Trophoblast cell (in vitro differentiated cells and primary cell): Measurements from ENCODE around the gene KCNJ6.
"Not testable (repeated sequence)": the region's sequence is repeated elsewhere in the genome, so short reads cannot be mapped to it uniquely, and the experiment has no call there.

Source experiments
- DNase-seq, 2 donors: peaks; one replicate each; pipeline ENCODE4 v3.0.0-alpha.2; 2016
- H2AFZ ChIP-seq: 2 replicates; pipeline ENCODE4 v1.6.1; 2013; ENCODE audit warnings: low read length, moderate library complexity, mild to moderate bottlenecking; ENCODE audit not compliant: insufficient read depth, poor library complexity
- H2AK5ac ChIP-seq: 2 replicates; pipeline ENCODE4 v1.6.1; 2013; ENCODE audit warnings: mild to moderate bottlenecking, low read length
- H2BK120ac ChIP-seq: 2 replicates; pipeline ENCODE4 v1.6.1; 2013; ENCODE audit warnings: low read length, mild to moderate bottlenecking, moderate library complexity; ENCODE audit not compliant: insufficient read depth, poor library complexity
- H2BK12ac ChIP-seq: 2 replicates; pipeline ENCODE4 v1.6.1; 2013; ENCODE audit warnings: mild to moderate bottlenecking, low read length, moderate library complexity
- H2BK5ac ChIP-seq: 2 replicates; pipeline ENCODE4 v1.6.1; 2013; ENCODE audit warnings: low read length, low read depth, moderate library complexity, mild to moderate bottlenecking; ENCODE audit not compliant: poor library complexity
- H3K14ac ChIP-seq: 2 replicates; pipeline ENCODE4 v1.6.1; 2013; ENCODE audit warnings: mild to moderate bottlenecking, low read length
- H3K18ac ChIP-seq: 2 replicates; pipeline ENCODE4 v1.6.1; 2013; ENCODE audit warnings: mild to moderate bottlenecking, low read length
- H3K23ac ChIP-seq: 2 replicates; pipeline ENCODE4 v1.6.1; 2013; ENCODE audit warnings: low read length
- H3K27ac ChIP-seq: 2 replicates; pipeline ENCODE4 v1.5.1; 2013; ENCODE audit warnings: low read depth, mild to moderate bottlenecking, inconsistent platforms, low read length, moderate library complexity
- H3K27me3 ChIP-seq: 2 replicates; pipeline ENCODE4 v1.6.1; 2013; ENCODE audit warnings: inconsistent platforms, mild to moderate bottlenecking, low read length, moderate library complexity; ENCODE audit not compliant: insufficient read depth
- H3K36me3 ChIP-seq, 2 experiments: 1 replicate in 1 of 2; 2 replicates in 1 of 2; pipeline ENCODE4 v1.6.1; 2013; ENCODE audit warnings: low read length in 2 of 2, mild to moderate bottlenecking in 2 of 2, moderate library complexity in 1 of 2; ENCODE audit not compliant: insufficient read depth in 2 of 2, control insufficient read depth in 1 of 2
- H3K4ac ChIP-seq: 2 replicates; pipeline ENCODE4 v1.6.1; 2013; ENCODE audit warnings: low read depth, mild to moderate bottlenecking, low read length, moderate library complexity
- H3K4me1 ChIP-seq, 2 experiments: 1 replicate in 1 of 2; 2 replicates in 1 of 2; pipeline ENCODE4 v1.6.1; 2013; ENCODE audit warnings: low read length in 2 of 2, mild to moderate bottlenecking in 2 of 2, moderate library complexity in 1 of 2; ENCODE audit not compliant: insufficient read depth in 2 of 2, control insufficient read depth in 1 of 2
- H3K4me2 ChIP-seq: 2 replicates; pipeline ENCODE4 v1.6.1; 2013; ENCODE audit warnings: inconsistent platforms, mild to moderate bottlenecking, low read length, moderate library complexity
- H3K4me3 ChIP-seq: 2 replicates; pipeline ENCODE4 v1.5.1; 2013; ENCODE audit warnings: mild to moderate bottlenecking, low read depth, low read length, inconsistent platforms
- H3K79me1 ChIP-seq: one replicate; pipeline ENCODE4 v1.6.1; 2013; ENCODE audit warnings: low read length
- H3K79me2 ChIP-seq: 2 replicates; pipeline ENCODE4 v1.6.1; 2013; ENCODE audit warnings: low read length, mild to moderate bottlenecking; ENCODE audit not compliant: control insufficient read depth, insufficient read depth, poor library complexity
- H3K9ac ChIP-seq: 2 replicates; pipeline ENCODE4 v1.6.1; 2013; ENCODE audit warnings: mild to moderate bottlenecking, low read length
- H3K9me3 ChIP-seq: 2 replicates; pipeline ENCODE4 v1.6.1; 2013; ENCODE audit warnings: low read depth, mild to moderate bottlenecking, control low read depth, inconsistent platforms, low read length; ENCODE audit not compliant: insufficient read depth
- H4K12ac ChIP-seq: 2 replicates; pipeline ENCODE4 v1.6.1; 2013; ENCODE audit warnings: low read depth, mild to moderate bottlenecking, low read length, moderate library complexity
- H4K8ac ChIP-seq: 2 replicates; pipeline ENCODE4 v1.6.1; 2013; ENCODE audit warnings: low read depth, mild to moderate bottlenecking, low read length, moderate library complexity
- H4K91ac ChIP-seq: one replicate; pipeline ENCODE4 v1.6.1; 2013; ENCODE audit warnings: low read depth, mild to moderate bottlenecking, low read length, moderate library complexity
- WGBS: extraction: QIAGEN DNeasy Blood & Tissue Kit; methylation state at CpG from one replicate; pipeline ENCODE4 v1.1.7; 2013; ENCODE audit warnings: missing lambda C conversion rate; ENCODE audit not compliant: insufficient read length, insufficient coverage; ENCODE audit errors: extremely low coverage; 5-methylcytosine and 5-hydroxymethylcytosine counted together

KCNJ6 gene

DNA sequence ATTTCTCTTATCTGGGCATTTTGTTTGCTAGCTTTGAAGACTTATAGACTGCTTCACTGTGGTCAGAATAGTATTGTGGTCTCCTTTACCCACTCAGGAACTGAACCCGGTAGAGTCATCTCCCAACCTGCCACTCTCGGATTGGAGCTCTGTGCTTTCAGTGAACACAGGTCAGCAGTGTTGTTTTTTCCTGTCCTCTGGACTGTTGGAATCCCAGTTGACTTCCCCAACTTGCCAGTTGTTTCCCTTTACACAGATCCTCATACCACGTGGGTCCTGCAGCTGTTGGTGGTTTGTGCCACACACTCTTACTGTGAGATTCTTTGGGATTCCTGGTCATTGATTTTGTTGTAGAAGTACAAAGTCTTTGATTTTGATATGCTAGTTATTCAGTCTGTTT, 335.6 kb downstream of the KCNJ6 start:
- Histone ChIP-seq H3K4me3 (no peak overlapping the region), H3K18ac (no peak overlapping the region)

DNA sequence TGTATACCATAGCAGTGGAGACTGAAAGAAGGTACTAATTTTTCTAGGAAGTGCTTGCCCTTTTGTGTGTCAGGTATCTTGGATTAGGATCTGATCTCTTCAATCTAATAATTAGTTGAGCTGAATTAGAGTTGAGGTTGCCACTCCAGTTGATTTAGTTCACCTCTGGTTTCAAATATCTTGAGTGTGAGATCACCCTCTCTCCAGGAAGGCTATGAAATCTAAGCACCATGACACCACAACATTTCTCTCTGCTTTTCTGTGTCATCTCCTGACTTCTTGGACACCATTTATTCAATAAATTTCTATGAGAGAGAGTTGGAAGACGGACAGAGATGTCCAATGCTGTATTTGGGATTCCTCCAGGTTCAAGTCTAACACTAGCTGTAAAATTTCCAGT, 336.9 kb downstream of the KCNJ6 start:
- H3K18ac ChIP-seq, result no peak overlapping the region
- H3K4me2 ChIP-seq, result no peak overlapping the region
- no peaks in the 10 kb centered on the region for H3K4me1 ChIP-seq
- H2BK120ac ChIP-seq, result no peak overlapping the region
- no peaks in the 10 kb centered on the region for H3K27me3 ChIP-seq
- H3K9ac ChIP-seq, result no peak overlapping the region
- H4K8ac ChIP-seq, result no peak overlapping the region
- no peak overlapping the region for H3K14ac ChIP-seq
- H3K79me2 ChIP-seq, result no peaks in the 10 kb centered on the region
- no CpG with 5 or more reads among the region's 1 CpG for WGBS
- H3K23ac ChIP-seq, result no peak overlapping the region
- H3K9me3 ChIP-seq, result peaks cover 3% of the 10 kb centered on the region
- H3K4me3 ChIP-seq, result no peak overlapping the region
- no peak overlapping the region for H3K4ac ChIP-seq
- no peak for DNase-seq
- no peak overlapping the region for H2BK5ac ChIP-seq
- H2AFZ ChIP-seq, result no peak overlapping the region
- H4K91ac ChIP-seq, result no peak overlapping the region
- H3K36me3 ChIP-seq, result no peaks in the 10 kb centered on the region
- H4K12ac ChIP-seq, result no peak overlapping the region
- H2BK12ac ChIP-seq, result no peak overlapping the region
- no peak overlapping the region for H3K27ac ChIP-seq
- H3K79me1 ChIP-seq, result no peaks in the 10 kb centered on the region
- H2AK5ac ChIP-seq, result no peak overlapping the region

More for the DNA sequence above, 335.6 kb downstream of the KCNJ6 start:
- H2AK5ac ChIP-seq, result no peak overlapping the region
- H3K27me3 ChIP-seq, result no peaks in the 10 kb centered on the region
- H2BK120ac ChIP-seq, result no peak overlapping the region
- no peak overlapping the region for H3K14ac ChIP-seq
- no peak overlapping the region for H4K91ac ChIP-seq
- H3K4me1 ChIP-seq, result no peaks in the 10 kb centered on the region
- no peak overlapping the region for H3K4me2 ChIP-seq
- no peak for DNase-seq
- no peaks in the 10 kb centered on the region for H3K36me3 ChIP-seq
- no peak overlapping the region for H3K9ac ChIP-seq
- H2BK5ac ChIP-seq, result no peak overlapping the region
- H3K79me2 ChIP-seq, result no peaks in the 10 kb centered on the region
- H4K8ac ChIP-seq, result no peak overlapping the region
- no peak overlapping the region for H4K12ac ChIP-seq
- no peak overlapping the region for H2AFZ ChIP-seq
- H2BK12ac ChIP-seq, result no peak overlapping the region
- H3K27ac ChIP-seq, result no peak overlapping the region
- WGBS, result no CpG with 5 or more reads among the region's 3 CpGs
- no peak overlapping the region for H3K23ac ChIP-seq
- H3K79me1 ChIP-seq, result no peaks in the 10 kb centered on the region
- peaks cover 3% of the 10 kb centered on the region for H3K9me3 ChIP-seq
- no peak overlapping the region for H3K4ac ChIP-seq

DNA sequence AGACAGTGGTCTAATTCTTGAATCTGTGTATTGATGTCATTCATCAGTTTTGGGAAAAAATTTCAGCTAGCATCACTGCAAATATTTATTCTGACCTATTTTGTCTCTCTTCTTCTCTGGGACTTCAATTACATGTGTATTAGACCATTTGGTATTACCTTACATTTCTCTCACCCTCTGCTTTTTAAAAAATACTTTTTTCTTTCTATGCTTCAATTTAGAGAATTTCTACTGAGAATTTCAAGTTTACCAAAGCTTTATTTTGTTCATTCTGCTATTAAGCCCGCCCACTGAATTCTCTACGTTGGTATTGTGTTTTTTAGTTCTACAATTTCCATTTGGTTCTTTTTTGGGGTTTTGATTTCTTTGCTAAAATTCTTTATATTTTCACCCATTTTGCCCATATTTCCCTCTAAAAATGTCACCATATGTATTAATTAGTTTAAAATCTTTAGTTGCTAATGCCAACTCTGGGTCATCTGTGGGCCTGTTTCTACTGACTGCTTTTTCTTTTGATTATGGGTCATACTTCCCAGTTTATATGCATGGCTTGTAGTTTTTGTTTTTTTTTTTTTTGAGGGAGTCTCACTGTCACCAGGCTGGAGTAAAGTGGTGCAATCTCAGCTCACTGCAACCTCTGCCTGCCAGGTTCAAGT, 337.7 kb downstream of the KCNJ6 start:
- DNase-seq, result no peak
- H3K27ac ChIP-seq, result no peak overlapping the region
- H3K27me3 ChIP-seq, result no peaks in the 10 kb centered on the region
- H4K12ac ChIP-seq, result no peak overlapping the region
- WGBS, result no CpG with 5 or more reads among the region's 2 CpGs
- no peak overlapping the region for H2AFZ ChIP-seq
- no peak overlapping the region for H3K4me3 ChIP-seq
- H3K23ac ChIP-seq, result no peak overlapping the region
- H3K4ac ChIP-seq, result no peak overlapping the region
- H3K18ac ChIP-seq, result no peak overlapping the region
- H2BK12ac ChIP-seq, result no peak overlapping the region
- H3K79me1 ChIP-seq, result no peaks in the 10 kb centered on the region
- no peak overlapping the region for H2BK5ac ChIP-seq
- H3K79me2 ChIP-seq, result no peaks in the 10 kb centered on the region
- no peaks in the 10 kb centered on the region for H3K4me1 ChIP-seq
- H3K9me3 ChIP-seq, result peaks cover 3% of the 10 kb centered on the region
- no peak overlapping the region for H2BK120ac ChIP-seq
- no peak overlapping the region for H3K14ac ChIP-seq
- no peak overlapping the region for H3K4me2 ChIP-seq
- H3K36me3 ChIP-seq, result no peaks in the 10 kb centered on the region
- H4K91ac ChIP-seq, result no peak overlapping the region
- H3K9ac ChIP-seq, result no peak overlapping the region
- H2AK5ac ChIP-seq, result no peak overlapping the region
- no peak overlapping the region for H4K8ac ChIP-seq

DNA sequence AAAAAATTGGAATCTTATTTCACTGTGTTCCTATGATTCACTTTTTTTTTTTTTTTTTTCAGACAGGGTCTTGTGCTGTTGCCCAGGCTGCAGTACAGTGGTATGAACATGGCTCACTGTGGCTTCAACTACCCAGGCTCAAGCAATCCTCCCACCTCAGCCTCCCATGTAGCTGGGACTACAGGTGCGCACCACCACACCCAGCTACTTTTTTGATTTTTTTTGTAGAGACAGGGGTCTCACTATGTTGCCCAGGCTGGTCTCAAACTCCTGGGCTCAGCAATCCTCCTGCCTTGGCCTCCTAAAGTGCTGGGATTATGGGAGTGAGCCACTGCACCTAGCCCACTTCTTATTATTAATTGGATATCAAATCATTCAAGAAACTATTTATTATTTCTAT, 339.3 kb downstream of the KCNJ6 start:
- not testable (repeated sequence) for H3K9ac ChIP-seq, H3K4ac ChIP-seq, H3K27me3 ChIP-seq, H3K23ac ChIP-seq, H4K8ac ChIP-seq, H3K18ac ChIP-seq, H2AK5ac ChIP-seq, H2BK120ac ChIP-seq, H3K9me3 ChIP-seq, H3K27ac ChIP-seq, H4K12ac ChIP-seq, H3K4me1 ChIP-seq, H3K4me2 ChIP-seq, H4K91ac ChIP-seq, H3K79me1 ChIP-seq, H2BK12ac ChIP-seq, H3K36me3 ChIP-seq, H2BK5ac ChIP-seq, H3K4me3 ChIP-seq, H2AFZ ChIP-seq, H3K79me2 ChIP-seq, H3K14ac ChIP-seq, DNase-seq
- WGBS, result no CpG with 5 or more reads among the region's 1 CpG
